Measurements from ENCODE around the gene VPS13A.

The VPS13A gene

GRCh38 chr9:77177143-77177893, at the start of gene VPS13A:
Gene VPS13A (plus strand): TSS chr9:77177534. CDS start chr9:77177705, 171 bp downstream.
- H3K9me3 ChIP-seq (ENCODE audit: severe bottlenecking): no peaks in the 10 kb centered on the region
- peaks cover 4% of the 10 kb centered on the region; the same call in 1 of the 2 replicates for H3K36me3 ChIP-seq
- no peaks in the 10 kb centered on the region for H3K27me3 ChIP-seq (ENCODE audit: insufficient read depth, low read depth, severe bottlenecking)
- H3K4me3 ChIP-seq (ENCODE audit: low read depth, low read length): peak within 1 kb of the TSS; percentile 83
- H3K27ac ChIP-seq: peak within 1 kb of the TSS; percentile 84
- peak; percentile 99 for DNase-seq
- TF ChIP-seq CTCF (IDR thresholded peaks at IDR 0.05; ENCODE audit: low read depth, low read length): peak; percentile 30; the same call in 1 of the 2 replicates

- TF ChIP-seq CTCF (IDR thresholded peaks at IDR 0.05; ENCODE audit: low read depth, low read length): no peak
- DNase-seq: no peak
- Histone ChIP-seq H3K27ac (no peak overlapping the region), H3K27me3 (ENCODE audit: insufficient read depth, low read depth, severe bottlenecking) (no peaks in the 10 kb centered on the region), H3K4me3 (ENCODE audit: low read depth, low read length) (no peak overlapping the region), H3K36me3 (no peaks in the 10 kb centered on the region), H3K9me3 (ENCODE audit: severe bottlenecking) (no peaks in the 10 kb centered on the region)
These were observed 49.1 kb upstream of the VPS13A start for GRCh38 chr9:77128125-77128789.

GRCh38 chr9:77131399-77131798, 45.9 kb upstream of the VPS13A start:
- Histone ChIP-seq H3K27ac (no peak overlapping the region), H3K4me3 (ENCODE audit: low read depth, low read length) (no peak overlapping the region), H3K36me3 (no peaks in the 10 kb centered on the region), H3K9me3 (ENCODE audit: severe bottlenecking) (no peaks in the 10 kb centered on the region), H3K27me3 (ENCODE audit: insufficient read depth, low read depth, severe bottlenecking) (no peaks in the 10 kb centered on the region)
- DNase-seq: no peak
- TF ChIP-seq CTCF (IDR thresholded peaks at IDR 0.05; ENCODE audit: low read depth, low read length): no peak

GRCh38 chr9:77133011-77133410, 44.3 kb upstream of the VPS13A start:
- no peak for TF ChIP-seq CTCF (IDR thresholded peaks at IDR 0.05; ENCODE audit: low read depth, low read length)
- Histone ChIP-seq H3K27ac (no peak overlapping the region), H3K4me3 (ENCODE audit: low read depth, low read length) (no peak overlapping the region), H3K9me3 (ENCODE audit: severe bottlenecking) (no peaks in the 10 kb centered on the region), H3K36me3 (no peaks in the 10 kb centered on the region), H3K27me3 (ENCODE audit: insufficient read depth, low read depth, severe bottlenecking) (no peaks in the 10 kb centered on the region)
- no peak for DNase-seq

GRCh38 chr9:77142366-77142765, 35.0 kb upstream of the VPS13A start:
- Histone ChIP-seq H3K27me3 (ENCODE audit: insufficient read depth, low read depth, severe bottlenecking) (no peaks in the 10 kb centered on the region), H3K36me3 (no peaks in the 10 kb centered on the region), H3K4me3 (ENCODE audit: low read depth, low read length) (no peak overlapping the region), H3K9me3 (ENCODE audit: severe bottlenecking) (no peaks in the 10 kb centered on the region), H3K27ac (no peak overlapping the region)
- no peak for TF ChIP-seq CTCF (IDR thresholded peaks at IDR 0.05; ENCODE audit: low read depth, low read length)
- DNase-seq: no peak
